ENCODE results near the gene CACHD1.

CACHD1 gene

GRCh38 chr1:64474133-64474532 lies 4.2 kb downstream of the CACHD1 start:
- TF ChIP-seq REST (IDR thresholded peaks at IDR 0.05; ENCODE audit: insufficient replicate concordance, low read depth) = no peak
- no peak for TF ChIP-seq SPI1 (IDR thresholded peaks at IDR 0.05; ENCODE audit: borderline replicate concordance, low read depth)
- no peak for TF ChIP-seq GABPA (IDR thresholded peaks at IDR 0.05; ENCODE audit: low read depth)
- TF ChIP-seq CTCF (IDR thresholded peaks at IDR 0.05; ENCODE audit: insufficient read depth, low read length) = no peak
- TF ChIP-seq POLR2AphosphoS5 (IDR thresholded peaks at IDR 0.05; ENCODE audit: low read depth) = no peak
- H3K27me3 ChIP-seq (ENCODE audit: insufficient read depth, poor library complexity, severe bottlenecking) = peaks cover 36% of the 10 kb centered on the region
- no peak for DNase-seq (ENCODE audit: low read depth in 1 of 2, low spot score in 1 of 2)
- H3K4me3 ChIP-seq (replicated peaks; ENCODE audit: insufficient read depth, low read length) = no peak overlapping the region
- H3K27ac ChIP-seq (replicated peaks) = no peak overlapping the region

GRCh38 chr1:64474665-64475439 lies 4.9 kb downstream of the CACHD1 start:
- Histone ChIP-seq H3K27me3 (ENCODE audit: insufficient read depth, poor library complexity, severe bottlenecking) (peaks cover 28% of the 10 kb centered on the region), H3K27ac (replicated peaks) (no peak overlapping the region), H3K4me3 (replicated peaks; ENCODE audit: insufficient read depth, low read length) (no peak overlapping the region)
- TF ChIP-seq REST (IDR thresholded peaks at IDR 0.05; ENCODE audit: insufficient replicate concordance, low read depth) = no peak
- no peak for TF ChIP-seq CTCF (IDR thresholded peaks at IDR 0.05; ENCODE audit: insufficient read depth, low read length)
- no peak for TF ChIP-seq POLR2AphosphoS5 (IDR thresholded peaks at IDR 0.05; ENCODE audit: low read depth)
- no peak for TF ChIP-seq GABPA (IDR thresholded peaks at IDR 0.05; ENCODE audit: low read depth)
- TF ChIP-seq SPI1 (IDR thresholded peaks at IDR 0.05; ENCODE audit: borderline replicate concordance, low read depth) = no peak
- DNase-seq (ENCODE audit: low read depth in 1 of 2, low spot score in 1 of 2) = no peak

- TF ChIP-seq REST (IDR thresholded peaks at IDR 0.05; ENCODE audit: insufficient replicate concordance, low read depth) = no peak
- Histone ChIP-seq H3K27me3 (ENCODE audit: insufficient read depth, poor library complexity, severe bottlenecking) (peaks cover 20% of the 10 kb centered on the region), H3K27ac (replicated peaks) (no peak overlapping the region), H3K4me3 (replicated peaks; ENCODE audit: insufficient read depth, low read length) (no peak overlapping the region)
- DNase-seq (ENCODE audit: low read depth in 1 of 2, low spot score in 1 of 2) = no peak
These were observed 6.5 kb downstream of the CACHD1 start for GRCh38 chr1:64476251-64476952.

Measured in HL-60 (cell line).